ENCODE results near the gene AGPAT2.
A peak's percentile ranks its signal among the peaks of the same experiment; 100 is the strongest.

Gene AGPAT2

GRCh38 chr9:136711219-136711648, 24.0 kb upstream of the AGPAT2 start (continued):
- peak; percentile 59; the same call in 1 of the 2 replicates for TF ChIP-seq HIC1 (tag by site-specific recombination; IDR thresholded peaks at IDR 0.05)

DNA sequence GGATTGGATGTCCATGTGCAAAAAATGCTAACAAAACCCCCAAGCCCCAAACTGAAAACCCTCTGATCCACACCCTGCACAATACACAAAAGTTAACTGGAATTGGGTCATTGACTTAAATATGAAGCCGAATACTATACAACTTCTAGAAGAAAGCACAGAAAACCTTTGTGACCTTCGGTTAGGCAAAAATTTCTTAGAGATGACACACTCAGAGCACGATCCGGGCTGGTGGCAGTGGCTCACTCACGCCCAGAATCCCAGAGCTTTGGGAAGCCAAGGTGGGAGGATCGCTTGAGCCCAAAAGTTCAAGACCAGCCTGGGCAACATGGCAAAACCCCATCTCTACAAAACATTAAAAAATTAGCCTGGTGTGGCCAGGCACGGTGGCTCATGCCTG, 23.3 kb upstream of the AGPAT2 start:
- TF ChIP-seq, protein P1, sequence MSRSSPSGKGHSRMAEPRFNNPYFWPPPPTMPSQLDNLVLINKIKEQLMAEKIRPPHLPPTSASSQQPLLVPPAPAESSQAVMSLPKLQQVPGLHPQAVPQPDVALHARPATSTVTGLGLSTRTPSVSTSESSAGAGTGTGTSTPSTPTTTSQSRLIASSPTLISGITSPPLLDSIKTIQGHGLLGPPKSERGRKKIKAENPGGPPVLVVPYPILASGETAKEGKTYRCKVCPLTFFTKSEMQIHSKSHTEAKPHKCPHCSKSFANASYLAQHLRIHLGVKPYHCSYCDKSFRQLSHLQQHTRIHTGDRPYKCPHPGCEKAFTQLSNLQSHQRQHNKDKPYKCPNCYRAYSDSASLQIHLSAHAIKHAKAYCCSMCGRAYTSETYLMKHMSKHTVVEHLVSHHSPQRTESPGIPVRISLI (tag by site-specific recombination; IDR thresholded peaks at IDR 0.05), result no peak
- TF ChIP-seq ZFP3 (tag by site-specific recombination; IDR thresholded peaks at IDR 0.05; ENCODE audit: low read depth), result no peak
- TF ChIP-seq ZNF548 (tag by site-specific recombination; IDR thresholded peaks at IDR 0.05), result no peak
- TF ChIP-seq ZNF280D (tag by site-specific recombination; IDR thresholded peaks at IDR 0.05), result no peak
- no peak for TF ChIP-seq TRIM28 (IDR thresholded peaks at IDR 0.05; ENCODE audit: borderline replicate concordance, low read length)
- no peak for TF ChIP-seq ZNF623 (tag by site-specific recombination; IDR thresholded peaks at IDR 0.05)
- no peak for TF ChIP-seq ZNF792 (tag by site-specific recombination; IDR thresholded peaks at IDR 0.05)
- no peak for TF ChIP-seq ZBTB11 (tag by site-specific recombination; conservative IDR thresholded peaks at IDR 0.05; ENCODE audit: low read depth)
- no peak for TF ChIP-seq ZBTB1 (tag by site-specific recombination; IDR thresholded peaks at IDR 0.05)
- no peak for TF ChIP-seq ZEB2 (tag by site-specific recombination; IDR thresholded peaks at IDR 0.05)
- ChIA-PET CTCF (interaction anchor here (0.6 kb wide), 1 partner anchor 13 kb away, joined by 3 read pairs; no protein-coding TSS in a partner anchor), POLR2A (interaction anchor here (6.4 kb wide), 1 partner anchor 18 kb away, joined by 79 read pairs; no protein-coding TSS in a partner anchor)
- H3K27ac ChIP-seq (ENCODE audit: extremely low read depth, low read depth, low read length), result no peak overlapping the region
- H3K36me3 ChIP-seq (ENCODE audit: control insufficient read depth in 2 of 2, insufficient read depth in 1 of 2, low read length in 2 of 2), result peaks cover 0 to 14% of the 10 kb centered on the region in 2 experiments; a peak in 2 of 3 replicates
- H3K9me3 ChIP-seq (ENCODE audit: control insufficient read depth, insufficient read depth, low read depth, low read length), result no peaks in the 10 kb centered on the region
- H3K4me1 ChIP-seq (ENCODE audit: control insufficient read depth, insufficient read depth, low read length), result no peaks in the 10 kb centered on the region
- no peak overlapping the region for H3K4me3 ChIP-seq (ENCODE audit: low read depth, low read length)

DNA sequence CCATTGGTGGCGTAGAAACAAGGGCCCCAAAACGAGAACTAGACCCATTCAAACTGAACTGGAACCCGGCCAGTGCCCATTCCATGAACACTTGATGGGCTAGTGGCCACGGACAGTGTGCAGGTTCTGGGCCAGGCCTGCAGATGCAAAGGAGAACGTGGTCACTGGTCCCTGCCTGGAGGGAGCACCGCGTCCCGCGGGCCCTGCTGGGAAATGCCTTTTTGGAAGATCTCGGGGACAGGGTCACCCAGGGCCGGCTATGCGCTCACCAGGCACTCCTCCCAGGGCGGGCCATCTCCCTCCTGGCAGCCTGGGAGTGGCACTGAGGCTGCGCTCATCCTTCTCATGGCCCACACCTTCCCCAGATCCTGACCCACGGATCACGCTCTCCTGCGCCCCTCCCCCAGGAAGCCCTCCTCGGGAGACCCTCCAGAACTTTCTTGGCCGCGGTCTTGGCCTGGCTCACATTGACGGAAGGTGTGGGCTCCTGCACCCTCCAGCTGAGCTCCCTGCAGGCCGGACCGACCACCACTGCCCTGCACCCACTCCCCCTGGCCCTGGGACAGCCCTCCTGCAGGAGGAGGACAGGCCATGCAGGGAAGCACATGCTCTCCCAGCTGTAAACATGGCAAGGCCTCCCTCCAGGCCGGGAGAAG, 22.3 kb upstream of the AGPAT2 start:
- ChIA-PET POLR2A (interaction anchor here (0.6 to 1.3 kb wide), 2 partner anchors 18 to 228 kb away, joined by 3 to 5 read pairs; no protein-coding TSS in a partner anchor), CTCF (no interaction called here)
- Histone ChIP-seq H3K36me3 (ENCODE audit: control insufficient read depth in 2 of 2, insufficient read depth in 1 of 2, low read length in 2 of 2) (peaks cover 0 to 6% of the 10 kb centered on the region in 2 experiments; a peak in 2 of 3 replicates), H3K9me3 (ENCODE audit: control insufficient read depth, insufficient read depth, low read depth, low read length) (no peaks in the 10 kb centered on the region), H3K4me1 (ENCODE audit: control insufficient read depth, insufficient read depth, low read length) (no peaks in the 10 kb centered on the region), H3K4me3 (ENCODE audit: low read depth, low read length) (no peak overlapping the region), H3K27ac (ENCODE audit: extremely low read depth, low read depth, low read length) (no peak overlapping the region)
- 0 out of 2 replicates have a peak, but pooled peaks have one; percentile 19 for TF ChIP-seq ZNF600 (tag by site-specific recombination; IDR thresholded peaks at IDR 0.05)
- TF ChIP-seq ZNF776 (tag by site-specific recombination; IDR thresholded peaks at IDR 0.05; ENCODE audit: borderline replicate concordance), result no peak
- no peak for TF ChIP-seq ZFHX2 (tag by site-specific recombination; conservative IDR thresholded peaks at IDR 0.05)
- peak; percentile 51; the same call in 1 of the 2 replicates for TF ChIP-seq GLIS2 (tag by site-specific recombination; IDR thresholded peaks at IDR 0.05)
- TF ChIP-seq GLIS1 (tag by site-specific recombination; IDR thresholded peaks at IDR 0.05), result peak; percentile 48; the same call in 1 of the 2 replicates
- peak; percentile 63 for TF ChIP-seq KLF1 (tag by site-specific recombination; IDR thresholded peaks at IDR 0.05)
